H9 (cell line): ENCODE data around the gene PRKAR2B. TPM values are rescaled to one million over a fixed set of nuclear protein-coding genes. Genes with fewer than 3 reads are reported as not detected.

Experiments
- DNase-seq: peaks from one replicate; pipeline ENCODE4 v3.0.0-alpha.2; 2017
- H2AFZ ChIP-seq: one replicate; pipeline ENCODE4 v1.6.1; 2013; ENCODE audit warnings: mild to moderate bottlenecking, low read length, control low read depth, moderate library complexity
- H2AK5ac ChIP-seq: 2 replicates; pipeline ENCODE4 v1.6.1; 2013; ENCODE audit warnings: low read length, control low read depth, mixed read lengths; ENCODE audit not compliant: insufficient read length
- H2BK120ac ChIP-seq: one replicate; pipeline ENCODE4 v1.6.1; 2013; ENCODE audit warnings: low read depth, mild to moderate bottlenecking, low read length, control low read depth, inconsistent platforms; ENCODE audit not compliant: poor library complexity, severe bottlenecking
- H2BK12ac ChIP-seq: 2 replicates; pipeline ENCODE4 v1.6.1; 2013; ENCODE audit warnings: low read length, control low read depth, mixed read lengths, low read depth; ENCODE audit not compliant: insufficient read length
- H2BK15ac ChIP-seq: 2 replicates; pipeline ENCODE4 v1.6.1; 2013; ENCODE audit warnings: low read depth, low read length, control low read depth
- H2BK20ac ChIP-seq: one replicate; pipeline ENCODE4 v1.6.1; 2013; ENCODE audit warnings: low read depth, mild to moderate bottlenecking, low read length, control low read depth, inconsistent platforms; ENCODE audit not compliant: poor library complexity, severe bottlenecking
- H2BK5ac ChIP-seq: 2 replicates; pipeline ENCODE4 v1.6.1; 2013; ENCODE audit warnings: low read length, control low read depth, mixed read lengths; ENCODE audit not compliant: insufficient read length
- H3K14ac ChIP-seq: 2 replicates; pipeline ENCODE4 v1.6.1; 2013; ENCODE audit warnings: low read length, control low read depth; ENCODE audit not compliant: insufficient read depth
- H3K18ac ChIP-seq: 2 replicates; pipeline ENCODE4 v1.6.1; 2013; ENCODE audit warnings: low read depth, mild to moderate bottlenecking, mixed read lengths, low read length, control low read depth; ENCODE audit not compliant: insufficient read length
- H3K23ac ChIP-seq: 2 replicates; pipeline ENCODE4 v1.6.1; 2013; ENCODE audit warnings: low read length, control low read depth, mixed read lengths, low read depth; ENCODE audit not compliant: insufficient read length
- H3K23me2 ChIP-seq: 2 replicates; pipeline ENCODE4 v1.6.1; 2013; ENCODE audit warnings: low read depth, mild to moderate bottlenecking, mixed read lengths, low read length, control low read depth; ENCODE audit not compliant: insufficient read length, poor library complexity, severe bottlenecking
- H3K27ac ChIP-seq: 2 replicates; pipeline ENCODE4 v1.5.1; 2013; ENCODE audit warnings: low read length, control low read depth, mixed read lengths, low read depth; ENCODE audit not compliant: insufficient read length
- H3K27me3 ChIP-seq: 2 replicates; pipeline ENCODE4 v1.6.1; 2013; ENCODE audit warnings: low read length, control low read depth, inconsistent platforms; ENCODE audit not compliant: insufficient read depth
- H3K4ac ChIP-seq: 2 replicates; pipeline ENCODE4 v1.6.1; 2013; ENCODE audit warnings: low read depth, mild to moderate bottlenecking, control low read depth, inconsistent platforms, low read length, moderate library complexity
- H3K4me1 ChIP-seq: 2 replicates; pipeline ENCODE4 v1.6.1; 2013; ENCODE audit warnings: low read length, control low read depth, inconsistent platforms; ENCODE audit not compliant: insufficient read depth
- H3K4me2 ChIP-seq: 2 replicates; pipeline ENCODE4 v1.6.1; 2013; ENCODE audit warnings: low read length, control low read depth, mixed read lengths; ENCODE audit not compliant: insufficient read length, insufficient read depth
- H3K56ac ChIP-seq: 2 replicates; pipeline ENCODE4 v1.6.1; 2013; ENCODE audit warnings: low read depth, mild to moderate bottlenecking, mixed read lengths, low read length, control low read depth; ENCODE audit not compliant: insufficient read length
- H3K79me1 ChIP-seq: 2 replicates; pipeline ENCODE4 v1.6.1; 2013; ENCODE audit warnings: low read depth, mild to moderate bottlenecking, moderate library complexity, low read length, control low read depth, inconsistent platforms; ENCODE audit not compliant: insufficient read depth, poor library complexity, severe bottlenecking
- H3K79me2 ChIP-seq: 2 replicates; pipeline ENCODE4 v1.6.1; 2013; ENCODE audit warnings: low read length, control low read depth, inconsistent platforms; ENCODE audit not compliant: insufficient read depth
- H3K9ac ChIP-seq: 2 replicates; pipeline ENCODE4 v1.6.1; 2013; ENCODE audit warnings: low read length, control low read depth, mixed read lengths; ENCODE audit not compliant: insufficient read length; ENCODE audit errors: extremely low read depth
- H3K9me3 ChIP-seq: one replicate; pipeline ENCODE4 v1.6.1; 2013; ENCODE audit warnings: low read depth, low read length, inconsistent platforms; ENCODE audit not compliant: control insufficient read depth
- H3T11ph ChIP-seq: one replicate; pipeline ENCODE4 v1.6.1; 2013; ENCODE audit warnings: mild to moderate bottlenecking, low read length, control low read depth, inconsistent platforms
- H4K20me1 ChIP-seq: one replicate; pipeline ENCODE4 v1.6.1; 2013; ENCODE audit not compliant: control insufficient read depth, insufficient read length, insufficient read depth
- H4K5ac ChIP-seq: 2 replicates; pipeline ENCODE4 v1.6.1; 2013; ENCODE audit warnings: low read depth, mild to moderate bottlenecking, mixed read lengths, low read length, control low read depth; ENCODE audit not compliant: insufficient read length
- H4K8ac ChIP-seq: replicated peaks from 2 replicates; pipeline ENCODE4 v1.6.1; 2013; ENCODE audit warnings: low read length, control low read depth, mixed read lengths, low read depth; ENCODE audit not compliant: insufficient read length
- H4K91ac ChIP-seq: 2 replicates; pipeline ENCODE4 v1.6.1; 2013; ENCODE audit warnings: low read depth, mild to moderate bottlenecking, moderate library complexity, mixed read lengths, low read length, control low read depth; ENCODE audit not compliant: insufficient read length
- H3K27ac Mint-ChIP-seq, 3 experiments: 2 replicates in 2 of 3; 3 replicates in 1 of 3; pipeline ENCODE4 v1.8.0; 2020 to 2021; ENCODE audit warnings: mixed read lengths in 3 of 3, mild to moderate bottlenecking in 1 of 3, moderate library complexity in 1 of 3
- H3K27me3 Mint-ChIP-seq: 2 replicates; pipeline ENCODE4 v1.8.0; 2021; ENCODE audit warnings: low read depth, mild to moderate bottlenecking, moderate library complexity, mixed read lengths
- H3K36me3 Mint-ChIP-seq, 3 experiments: 2 replicates in 2 of 3; 3 replicates in 1 of 3; pipeline ENCODE4 v1.8.0; 2020 to 2021; ENCODE audit warnings: low read depth in 3 of 3, mixed read lengths in 3 of 3; ENCODE audit not compliant: insufficient read depth in 1 of 3
- H3K4me1 Mint-ChIP-seq, 2 experiments: 2 replicates each; pipeline ENCODE4 v1.8.0; 2020; ENCODE audit warnings: mixed read lengths in 2 of 2
- H3K4me3 Mint-ChIP-seq, 2 experiments: 2 replicates in 1 of 2; 3 replicates in 1 of 2; pipeline ENCODE4 v1.8.0; 2020 to 2021; ENCODE audit warnings: mild to moderate bottlenecking in 2 of 2, mixed read lengths in 2 of 2, moderate library complexity in 1 of 2
- H3K9me3 Mint-ChIP-seq, 2 experiments: 2 replicates in 1 of 2; 3 replicates in 1 of 2; pipeline ENCODE4 v1.8.0; 2020; ENCODE audit warnings: mild to moderate bottlenecking in 2 of 2, mixed read lengths in 2 of 2, moderate library complexity in 1 of 2
- WGBS: extraction: QIAGEN DNeasy Blood & Tissue Kit; methylation state at CpG from one replicate; pipeline ENCODE4 v1.1.7; 2013; ENCODE audit warnings: missing lambda C conversion rate, low lambda C conversion rate, mixed read lengths; ENCODE audit not compliant: insufficient read length; ENCODE audit errors: extremely low coverage; 5-methylcytosine and 5-hydroxymethylcytosine counted together
- total RNA-seq: library from RNA; stranded (reverse); gene quantifications from 2 replicates; pipeline ENCODE4 v1.2.1, GENCODE V29; 2021
- TF ChIP-seq, protein P1 (sequence below): fragments of 200-600 bp; sonication (generic); conservative IDR thresholded peaks from 3 replicates; pipeline ENCODE4 v1.8.0; 2021; ENCODE audit warnings: antibody characterized with exemption, mild to moderate bottlenecking

PRKAR2B gene
- total RNA-seq, 1 experiment from 2014 or later = 16.6 TPM

DNA sequence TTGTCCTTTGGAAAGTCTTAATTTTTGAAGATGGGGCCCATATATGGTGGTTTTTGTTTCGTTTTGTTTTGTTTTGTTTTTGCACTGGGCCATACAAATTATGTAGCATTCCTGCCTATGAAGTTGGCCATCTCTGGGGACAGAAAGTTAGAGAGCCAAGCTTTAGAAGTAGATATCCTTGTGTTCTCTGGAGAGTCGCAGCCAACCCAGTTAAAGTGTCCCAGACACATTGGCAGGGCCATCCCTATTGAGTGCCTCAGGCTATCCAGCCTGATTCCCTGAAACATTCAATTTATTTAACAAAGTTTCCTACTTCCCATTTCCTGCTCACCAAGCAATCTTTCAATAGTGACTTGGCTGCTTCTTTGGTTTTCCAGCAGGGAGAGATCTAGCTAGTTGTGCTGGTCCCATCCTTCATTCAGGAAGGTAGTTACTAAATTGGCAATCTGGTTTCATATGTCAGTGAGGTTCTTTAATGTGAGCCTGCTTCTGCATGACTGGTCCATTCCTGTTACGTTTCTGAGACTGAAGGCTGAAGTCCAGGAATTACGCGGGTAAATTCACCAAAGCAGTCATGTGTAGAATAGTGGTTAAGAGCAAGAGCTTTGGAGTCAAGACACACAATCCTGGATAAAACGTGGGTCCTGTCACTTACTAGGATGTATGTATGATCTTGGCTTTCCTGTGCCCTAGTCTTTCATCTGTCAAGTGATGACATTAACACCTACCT, 75.0 kb downstream of the PRKAR2B start:
- Histone ChIP-seq H3K4ac (no peak overlapping the region), H3K79me1 (no peaks in the 10 kb centered on the region), H4K5ac (no peak overlapping the region), H3K56ac (no peak overlapping the region), H3K14ac (no peak overlapping the region), H3T11ph (no peak overlapping the region), H2BK15ac (no peak overlapping the region), H3K4me2 (no peak overlapping the region), H4K20me1 (no peaks in the 10 kb centered on the region), H3K27me3 (no peaks in the 10 kb centered on the region), H2BK12ac (no peak overlapping the region), H3K4me1 (no peaks in the 10 kb centered on the region; the same call in 1 of the 2 replicates), H3K23me2 (no peaks in the 10 kb centered on the region), H2AFZ (no peak overlapping the region), H2BK120ac (no peak overlapping the region), H4K91ac (no peak overlapping the region), H3K27ac (no peak overlapping the region), H2BK20ac (no peak overlapping the region), H4K8ac (no peak overlapping the region), H2AK5ac (no peak overlapping the region), H2BK5ac (no peak overlapping the region), H3K18ac (no peak overlapping the region), H3K9me3 (no peaks in the 10 kb centered on the region), H3K9ac (no peak overlapping the region), H3K79me2 (no peaks in the 10 kb centered on the region), H3K23ac (no peak overlapping the region)
- no CpG with 5 or more reads among the region's 6 CpGs for WGBS
- DNase-seq = no peak
- no peak overlapping the region for H3K4me3 Mint-ChIP-seq
- peaks cover 16 to 18% of the 10 kb centered on the region in 2 experiments for H3K4me1 Mint-ChIP-seq
- no peaks in the 10 kb centered on the region for H3K36me3 Mint-ChIP-seq
- H3K9me3 Mint-ChIP-seq = no peaks in the 10 kb centered on the region
- H3K27ac Mint-ChIP-seq = peak overlapping the region in 1 of 3 experiments; percentile 15; a peak in 1 of 7 replicates
- TF ChIP-seq, protein P1, sequence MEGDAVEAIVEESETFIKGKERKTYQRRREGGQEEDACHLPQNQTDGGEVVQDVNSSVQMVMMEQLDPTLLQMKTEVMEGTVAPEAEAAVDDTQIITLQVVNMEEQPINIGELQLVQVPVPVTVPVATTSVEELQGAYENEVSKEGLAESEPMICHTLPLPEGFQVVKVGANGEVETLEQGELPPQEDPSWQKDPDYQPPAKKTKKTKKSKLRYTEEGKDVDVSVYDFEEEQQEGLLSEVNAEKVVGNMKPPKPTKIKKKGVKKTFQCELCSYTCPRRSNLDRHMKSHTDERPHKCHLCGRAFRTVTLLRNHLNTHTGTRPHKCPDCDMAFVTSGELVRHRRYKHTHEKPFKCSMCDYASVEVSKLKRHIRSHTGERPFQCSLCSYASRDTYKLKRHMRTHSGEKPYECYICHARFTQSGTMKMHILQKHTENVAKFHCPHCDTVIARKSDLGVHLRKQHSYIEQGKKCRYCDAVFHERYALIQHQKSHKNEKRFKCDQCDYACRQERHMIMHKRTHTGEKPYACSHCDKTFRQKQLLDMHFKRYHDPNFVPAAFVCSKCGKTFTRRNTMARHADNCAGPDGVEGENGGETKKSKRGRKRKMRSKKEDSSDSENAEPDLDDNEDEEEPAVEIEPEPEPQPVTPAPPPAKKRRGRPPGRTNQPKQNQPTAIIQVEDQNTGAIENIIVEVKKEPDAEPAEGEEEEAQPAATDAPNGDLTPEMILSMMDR = no peak
- no peaks in the 10 kb centered on the region for H3K27me3 Mint-ChIP-seq
